GM23248 (cell line): ENCODE results near the gene PYGL.

Experiments used
- EZH2 ChIP-seq: fragments of 200-600 bp; sonication (generic); IDR thresholded peaks from 2 replicates; pipeline ENCODE4 v1.6.1; 2018; ENCODE audit warnings: antibody characterized with exemption, mild to moderate bottlenecking; ENCODE audit not compliant: insufficient read depth, poor library complexity, severe bottlenecking
- EZH2phosphoT487 ChIP-seq: fragments of 200-600 bp; sonication (generic); IDR thresholded peaks from 2 replicates; pipeline ENCODE4 v1.6.1; 2018; ENCODE audit warnings: antibody characterized with exemption, moderate library complexity, mild to moderate bottlenecking, low read depth; ENCODE audit not compliant: insufficient read depth

DNA sequence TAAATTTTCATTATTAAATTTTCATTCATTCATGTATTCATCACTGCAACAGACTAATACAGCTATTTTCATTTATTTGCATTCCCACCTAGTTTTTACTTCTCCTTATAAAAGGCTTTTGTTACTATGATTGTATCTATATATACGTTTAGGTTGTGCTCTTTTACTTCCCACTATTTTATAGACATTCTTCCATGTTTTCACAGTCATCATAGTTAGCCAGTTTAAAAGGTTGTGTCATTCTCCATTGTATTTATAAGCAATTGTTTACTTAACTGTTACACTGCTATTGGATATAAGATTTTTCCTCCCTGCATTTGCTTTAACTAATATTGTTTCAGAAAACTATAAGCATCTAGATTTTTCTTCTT lies 60.5 kb downstream of the PYGL start:
- TF ChIP-seq EZH2phosphoT487 (no peak), EZH2 (no peak)
